ENCODE measurements around the gene CAMK1G. TPM values are rescaled to one million over a fixed set of nuclear protein-coding genes. Genes with fewer than 3 reads are reported as not detected.
A peak's percentile ranks its signal among the peaks of the same experiment; 100 is the strongest.

CAMK1G gene
- total RNA-seq, 1 donor: not detected

GRCh38 chr1:209564849-209565248, 18.7 kb upstream of the CAMK1G start:
- DNase-seq (ENCODE audit: low read depth in 2 of 3, low spot score in 2 of 3): no peak

GRCh38 chr1:209565759-209566678, 17.5 kb upstream of the CAMK1G start:
- peak; percentile 37 to 89 (median 70) for DNase-seq (ENCODE audit: low read depth in 2 of 3, low spot score in 2 of 3)

GRCh38 chr1:209567698-209568175, 15.8 kb upstream of the CAMK1G start:
- DNase-seq (ENCODE audit: low read depth in 2 of 3, low spot score in 2 of 3): no peak

GRCh38 chr1:209569455-209570207, 13.9 kb upstream of the CAMK1G start:
- DNase-seq (ENCODE audit: low read depth in 2 of 3, low spot score in 2 of 3): peak; percentile 54 to 75 (median 64)

DNA sequence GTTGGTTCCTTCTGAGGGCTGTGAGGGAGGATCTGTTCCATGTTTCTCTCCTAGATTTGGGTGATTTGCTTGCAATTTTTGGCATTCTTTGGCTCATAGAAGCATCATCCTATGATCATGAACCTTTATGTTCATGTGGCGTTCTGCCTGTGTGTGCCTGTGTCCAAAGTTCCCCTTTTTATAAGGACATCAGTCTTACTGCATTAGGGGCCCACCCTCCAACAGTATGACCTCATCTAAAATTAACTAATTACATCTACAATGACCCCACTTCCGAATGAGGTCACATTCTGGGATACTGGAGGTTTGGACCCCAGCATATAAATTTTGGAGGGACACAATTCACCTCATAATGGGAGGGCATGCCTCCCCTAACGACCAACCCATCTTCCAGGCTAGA, 12.8 kb upstream of the CAMK1G start:
- DNase-seq (ENCODE audit: low read depth in 2 of 3, low spot score in 2 of 3): no peak

DNA sequence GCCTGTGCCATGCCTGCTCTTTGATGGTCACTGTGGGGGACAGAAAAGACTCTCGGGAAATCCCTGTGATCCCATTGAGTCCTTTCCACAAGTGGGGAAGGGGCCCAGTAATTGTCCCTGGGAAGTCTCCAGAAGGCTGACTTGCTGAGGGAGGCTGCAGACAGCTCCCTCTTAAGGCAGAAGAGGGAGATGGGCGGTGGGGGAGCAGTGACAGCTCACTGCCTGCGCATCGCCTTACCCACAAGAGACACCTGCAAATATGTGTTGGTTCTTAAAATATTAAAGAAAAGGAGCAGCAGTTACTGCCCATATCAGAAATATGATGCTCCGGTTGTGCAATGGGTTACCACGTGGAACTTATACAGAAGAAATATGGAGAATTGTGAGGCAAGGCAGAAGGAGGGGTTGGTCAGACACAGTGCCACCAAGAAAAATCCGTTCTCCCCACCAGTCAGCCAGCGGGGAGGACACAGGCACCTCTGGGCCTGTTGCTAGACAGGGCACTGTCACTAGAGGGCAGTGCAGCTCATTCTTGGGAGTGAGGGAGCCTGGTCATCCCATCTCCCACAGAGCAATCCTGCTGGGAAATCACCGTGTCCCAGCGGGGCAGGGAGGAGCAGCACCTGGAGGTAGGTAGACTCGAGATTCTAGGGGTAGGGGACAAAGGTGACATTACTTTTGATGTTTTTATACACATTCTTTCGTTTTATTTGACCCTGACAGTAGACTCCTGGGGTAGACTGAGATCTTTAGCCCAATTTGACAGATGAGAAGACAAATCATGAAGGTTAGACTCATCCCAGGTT, 6.9 kb upstream of the CAMK1G start:
- peak; percentile 28 to 62 (median 36) for DNase-seq (ENCODE audit: low read depth in 2 of 3, low spot score in 2 of 3)

- no peak for DNase-seq (ENCODE audit: low read depth in 2 of 3, low spot score in 2 of 3)
Observed at GRCh38 chr1:209577346-209577745, 6.2 kb upstream of the CAMK1G start.

DNA sequence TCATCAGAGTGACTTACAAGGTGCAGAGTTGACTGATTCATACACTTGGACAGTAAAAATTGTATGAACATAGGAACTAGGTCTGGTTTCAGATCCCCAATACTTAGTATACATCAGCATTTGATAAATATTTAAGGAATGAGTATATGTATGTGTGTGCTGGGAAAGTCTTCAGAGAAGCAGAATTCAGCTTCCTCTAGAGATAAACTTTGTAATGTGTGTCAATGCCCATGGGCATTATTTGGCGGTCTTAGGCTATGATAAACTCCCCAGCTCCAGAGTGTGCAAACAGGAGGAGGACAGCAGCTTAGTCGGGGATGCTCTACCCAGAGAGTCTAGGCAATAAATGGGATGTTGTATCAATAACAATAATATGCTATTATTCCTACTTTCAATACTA, 2.9 kb upstream of the CAMK1G start:
- DNase-seq (ENCODE audit: low read depth in 2 of 3, low spot score in 2 of 3): no peak

GRCh38 chr1:209584231-209584672, 738 bp downstream of the CAMK1G start:
- no peak for DNase-seq (ENCODE audit: low read depth in 2 of 3, low spot score in 2 of 3)

DNA sequence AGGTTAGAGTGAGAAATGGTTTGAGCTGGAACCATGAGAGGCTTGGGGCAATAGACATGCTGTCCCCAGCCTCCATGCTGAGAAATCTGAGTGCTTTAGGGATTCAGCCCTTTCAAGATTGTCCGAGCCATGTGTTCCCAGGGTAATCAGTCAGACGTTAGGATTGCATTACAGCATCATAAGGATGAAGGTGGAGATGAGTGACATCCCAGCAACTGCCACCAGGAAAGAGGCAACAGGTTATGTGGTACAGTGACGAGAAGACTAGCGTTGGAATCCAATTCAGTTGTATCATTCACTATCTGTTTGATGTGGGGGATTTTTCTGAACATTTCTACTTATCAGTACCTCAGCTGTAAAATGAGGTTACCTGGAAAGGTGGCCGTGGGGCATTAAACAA, 1.7 kb downstream of the CAMK1G start:
- no peak for DNase-seq (ENCODE audit: low read depth in 2 of 3, low spot score in 2 of 3)

GRCh38 chr1:209585672-209586071, 2.2 kb downstream of the CAMK1G start:
- DNase-seq (ENCODE audit: low read depth in 2 of 3, low spot score in 2 of 3): peak in 1 of 3 donors; percentile 48

DNA sequence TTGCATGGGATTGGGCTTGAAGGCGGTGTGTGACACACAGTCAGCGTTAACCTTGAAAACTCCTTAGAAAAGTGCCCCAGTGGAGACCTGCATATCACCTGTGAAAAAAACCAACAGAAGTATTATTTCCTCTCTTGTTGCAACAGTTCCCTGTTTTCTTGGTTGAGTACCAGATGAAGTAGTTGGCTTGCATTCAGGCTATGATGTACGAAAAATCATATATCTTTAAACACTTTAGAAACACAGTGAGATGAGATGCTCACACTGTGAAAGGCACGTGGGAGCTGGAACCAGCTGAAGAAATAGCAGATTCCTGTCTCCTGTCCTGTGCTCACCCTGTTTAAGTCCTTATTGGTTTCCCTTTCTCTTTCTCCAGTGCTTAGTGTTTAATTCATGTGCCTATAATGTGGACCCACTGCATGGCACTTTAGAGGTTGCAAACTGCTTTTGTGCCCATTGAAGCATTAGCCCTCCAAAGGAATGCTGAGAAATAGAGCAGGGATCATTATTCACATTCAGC, 2.8 kb downstream of the CAMK1G start:
- no peak for DNase-seq (ENCODE audit: low read depth in 2 of 3, low spot score in 2 of 3)

- DNase-seq (ENCODE audit: low read depth in 2 of 3, low spot score in 2 of 3): no peak
Observed at GRCh38 chr1:209587789-209588188, 4.3 kb downstream of the CAMK1G start.

GRCh38 chr1:209589440-209589839, 5.9 kb downstream of the CAMK1G start:
- DNase-seq (ENCODE audit: low read depth in 2 of 3, low spot score in 2 of 3): no peak

GRCh38 chr1:209589863-209590262, 6.3 kb downstream of the CAMK1G start:
- no peak for DNase-seq (ENCODE audit: low read depth in 2 of 3, low spot score in 2 of 3)

DNA sequence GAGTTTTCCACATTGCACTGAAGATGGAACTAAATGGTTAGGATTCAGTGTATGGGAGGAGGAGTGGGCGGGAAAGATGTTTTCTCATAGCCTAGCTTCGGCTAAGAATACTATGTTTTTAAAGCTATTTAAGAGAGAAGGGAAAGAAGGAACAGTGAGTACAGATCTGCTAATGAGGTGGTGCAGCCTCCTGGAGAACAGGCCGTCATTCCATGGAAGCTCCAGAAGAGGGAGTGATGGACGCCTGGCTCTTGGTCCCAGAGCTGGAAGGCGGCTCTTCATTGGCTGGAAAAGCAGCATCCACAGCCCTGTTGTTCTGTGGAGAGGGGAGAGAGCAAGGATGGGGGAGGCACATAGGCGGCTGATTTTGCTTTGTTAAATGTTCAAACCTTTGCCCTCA, 6.9 kb downstream of the CAMK1G start:
- no peak for DNase-seq (ENCODE audit: low read depth in 2 of 3, low spot score in 2 of 3)

DNA sequence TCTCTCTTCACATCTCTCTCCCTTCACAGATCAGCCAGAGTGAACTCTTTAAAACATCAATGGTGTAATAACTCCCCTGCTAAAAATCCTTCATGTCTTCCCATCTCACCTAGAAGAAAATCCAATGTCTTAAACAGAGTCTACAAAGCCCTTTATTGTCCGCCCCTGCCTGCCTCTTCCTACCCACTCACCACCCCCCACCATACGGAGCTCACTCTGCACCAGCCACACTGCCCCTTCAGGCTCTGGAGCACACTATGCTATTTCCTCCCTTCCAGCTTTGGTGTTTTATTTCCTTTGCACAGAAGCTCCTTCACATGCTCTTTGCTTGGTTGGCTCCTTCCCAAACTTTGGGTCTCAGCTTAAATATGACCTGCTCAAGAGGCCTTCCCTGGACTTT, 10.2 kb downstream of the CAMK1G start:
- no peak for DNase-seq (ENCODE audit: low read depth in 2 of 3, low spot score in 2 of 3)

GRCh38 chr1:209594440-209594839, 10.9 kb downstream of the CAMK1G start:
- no peak for DNase-seq (ENCODE audit: low read depth in 2 of 3, low spot score in 2 of 3)

DNA sequence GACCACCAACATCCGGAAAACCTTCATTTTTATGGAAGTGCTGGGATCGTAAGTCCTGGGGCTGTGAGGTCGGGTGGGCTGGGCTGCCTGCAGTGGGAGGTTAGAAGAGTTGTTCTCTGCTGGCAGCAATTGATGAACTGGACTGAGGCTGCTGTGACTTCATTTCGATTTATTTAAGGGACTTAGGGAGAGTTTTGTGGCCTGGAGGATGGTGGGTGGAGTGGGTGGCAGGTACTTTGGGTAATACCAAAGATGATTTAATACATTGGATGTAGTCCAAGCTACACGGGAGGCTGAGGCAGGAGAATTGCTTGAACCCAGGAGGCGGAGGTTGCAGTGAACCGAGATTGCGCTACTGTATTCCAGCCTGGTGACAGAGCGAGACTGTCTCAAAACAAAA, 11.5 kb downstream of the CAMK1G start:
- DNase-seq (ENCODE audit: low read depth in 2 of 3, low spot score in 2 of 3): no peak

DNA sequence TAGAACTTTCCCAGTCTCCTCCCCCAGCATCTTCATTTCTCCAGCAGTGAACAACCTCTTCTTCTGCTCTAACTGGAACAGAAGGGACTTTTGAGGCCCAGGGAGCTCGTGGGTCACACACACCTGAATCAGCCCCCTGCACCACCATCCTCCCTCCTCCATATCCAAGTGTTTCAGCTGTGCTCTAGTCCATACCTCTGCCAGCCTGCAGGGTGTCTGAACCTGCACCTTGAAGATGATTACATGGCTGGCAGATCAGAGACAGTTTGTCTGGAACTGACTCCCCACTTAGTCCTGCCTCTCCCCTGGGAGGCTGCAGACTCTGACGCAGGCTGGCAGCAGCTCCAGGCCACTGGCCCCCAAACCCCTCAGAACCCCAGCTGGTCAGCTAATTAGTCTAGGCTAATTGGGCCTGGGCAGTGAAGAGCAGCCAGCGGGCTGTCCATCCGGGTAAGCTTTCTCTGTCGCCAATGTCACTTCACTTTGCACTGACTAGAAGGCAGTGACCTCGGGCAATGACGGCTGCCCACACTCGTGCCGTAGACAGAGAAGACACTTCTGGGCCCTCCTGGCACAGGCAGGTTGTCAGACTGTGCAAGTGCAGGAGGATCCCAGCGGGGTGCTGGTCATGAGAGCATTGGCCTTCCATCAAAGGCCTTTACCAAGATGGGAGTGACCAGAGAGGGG, 12.2 kb downstream of the CAMK1G start:
- DNase-seq (ENCODE audit: low read depth in 2 of 3, low spot score in 2 of 3): no peak

Measured in hematopoietic multipotent progenitor cell (in vitro differentiated cells).